HepG2 (cell line): ENCODE measurements around the gene THSD4. TPM values are rescaled to one million over a fixed set of nuclear protein-coding genes. Genes with fewer than 3 reads are reported as not detected.

ENCODE experiments used
- ATF1 ChIP-seq: IDR thresholded peaks from 2 replicates; pipeline ENCODE4 v1.6.1; 2016; ENCODE audit warnings: mild to moderate bottlenecking, control low read depth
- DNMT1 ChIP-seq: sonication (generic); formaldehyde crosslinking; IDR thresholded peaks from 2 replicates; pipeline ENCODE4 v1.5.1; 2020; ENCODE audit warnings: mild to moderate bottlenecking, missing genetic modification reagents
- FOXA3 ChIP-seq: IDR thresholded peaks from 2 replicates; pipeline ENCODE4 v1.6.1; 2016; ENCODE audit warnings: missing genetic modification reagents, missing compliant biosample characterization
- HNRNPH1 ChIP-seq: fragments of 200-400 bp; formaldehyde crosslinking; optimal IDR thresholded peaks from 2 replicates; pipeline ENCODE3; 2017; ENCODE audit warnings: mild to moderate bottlenecking, low read depth, low read length
- KLF16 ChIP-seq, 2 experiments: sonication (generic) in 1 of 2; formaldehyde crosslinking in 1 of 2; IDR thresholded peaks; 2 replicates each; pipeline versions ENCODE4 v1.6.1 to v1.8.0; 2016 to 2023; ENCODE audit warnings: missing genetic modification reagents in 2 of 2, missing compliant biosample characterization in 1 of 2
- MTA1 ChIP-seq: sonication (generic); formaldehyde crosslinking; IDR thresholded peaks from 2 replicates; pipeline ENCODE4 v1.4.0; 2020; ENCODE audit warnings: missing genetic modification reagents, mild to moderate bottlenecking, borderline replicate concordance
- SKI ChIP-seq: fragments of 450-650 bp; IDR thresholded peaks from one replicate; pipeline ENCODE4 v1.6.1; 2018; ENCODE audit warnings: mild to moderate bottlenecking; ENCODE audit not compliant: partially characterized antibody
- ZMAT5 ChIP-seq: sonication (generic); formaldehyde crosslinking; IDR thresholded peaks from 2 replicates; pipeline ENCODE4 v1.5.0; 2020; ENCODE audit warnings: mild to moderate bottlenecking, low read depth, missing genetic modification reagents, borderline replicate concordance
- ZNF160 ChIP-seq: sonication (generic); formaldehyde crosslinking; IDR thresholded peaks from 2 replicates; pipeline ENCODE4 v1.8.0; 2022; ENCODE audit warnings: mild to moderate bottlenecking, inconsistent platforms, missing genetic modification reagents
- ZNF225 ChIP-seq: sonication (generic); formaldehyde crosslinking; IDR thresholded peaks from 2 replicates; pipeline ENCODE4 v1.4.0; 2020; ENCODE audit warnings: mild to moderate bottlenecking, missing genetic modification reagents
- ZNF232 ChIP-seq: sonication (generic); formaldehyde crosslinking; IDR thresholded peaks from 2 replicates; pipeline ENCODE4 v1.4.0; 2020; ENCODE audit warnings: missing genetic modification reagents, borderline replicate concordance
- ZNF331 ChIP-seq: sonication (generic); formaldehyde crosslinking; IDR thresholded peaks from 2 replicates; pipeline ENCODE4 v1.4.0; 2020; ENCODE audit warnings: missing genetic modification reagents
- ZNF407 ChIP-seq: sonication (generic); formaldehyde crosslinking; IDR thresholded peaks from one replicate; pipeline ENCODE4 v1.5.1; 2020; ENCODE audit warnings: mild to moderate bottlenecking, missing genetic modification reagents; ENCODE audit errors: not compliant biosample characterization
- ZNF564 ChIP-seq: sonication (generic); formaldehyde crosslinking; IDR thresholded peaks from 2 replicates; pipeline ENCODE4 v1.8.1; 2023; ENCODE audit warnings: mild to moderate bottlenecking, missing genetic modification reagents
- ZNF572 ChIP-seq: sonication (generic); formaldehyde crosslinking; IDR thresholded peaks from 2 replicates; pipeline ENCODE4 v1.5.1; 2020; ENCODE audit warnings: mild to moderate bottlenecking, missing genetic modification reagents
- ZNF577 ChIP-seq: sonication (generic); formaldehyde crosslinking; IDR thresholded peaks from 2 replicates; pipeline ENCODE4 v1.4.0; 2020; ENCODE audit warnings: mild to moderate bottlenecking, low read depth, missing genetic modification reagents, borderline replicate concordance
- ZNF616 ChIP-seq: sonication (generic); formaldehyde crosslinking; IDR thresholded peaks from 2 replicates; pipeline ENCODE4 v1.5.0; 2020; ENCODE audit warnings: low read depth, mild to moderate bottlenecking, missing genetic modification reagents
- ZNF674 ChIP-seq: sonication (generic); formaldehyde crosslinking; IDR thresholded peaks from 2 replicates; pipeline ENCODE4 v1.5.0; 2020; ENCODE audit warnings: low read depth, mild to moderate bottlenecking, missing genetic modification reagents
- ZXDC ChIP-seq: sonication (generic); formaldehyde crosslinking; IDR thresholded peaks from 2 replicates; pipeline ENCODE4 v1.5.0; 2020; ENCODE audit warnings: mild to moderate bottlenecking, missing genetic modification reagents
- polyA plus RNA-seq, 8 experiments: library from polyadenylated mRNA; depleted of rRNA in 3 of 8; stranded (reverse) in 7 of 8; unstranded in 1 of 8; fragments of >200 nt; fragmentation: Illumina TruSeq in 4 of 8; extraction: Trizol in 4 of 8; gene quantifications; 2 replicates each; pipeline versions ENCODE4 v1.2.1 to v1.2.3, GENCODE V29; 2011 to 2016; ENCODE audit warnings: low read depth in 4 of 8, missing spikeins in 1 of 8, mixed read lengths in 1 of 8; ENCODE audit not compliant: insufficient read depth in 1 of 8
- total RNA-seq, 5 experiments: library from RNA; depleted of rRNA; stranded (reverse); fragments of >200 nt; fragmentation: Illumina TruSeq; extraction: Trizol; gene quantifications; 2 replicates each; pipeline ENCODE4 v1.2.3, GENCODE V29; 2016; ENCODE audit warnings: low read depth in 1 of 5

THSD4 gene
- total and polyA plus RNA-seq, 2 of the 13 experiments (the other 11 are each of a cell fraction or from before 2014, with no cell fraction given) = 0.07 to 0.21 TPM

- TF ChIP-seq MTA1 (CRISPR knock-in tag) (no peak), ZNF225 (CRISPR knock-in tag) (no peak), HNRNPH1 (no peak), ZXDC (CRISPR knock-in tag) (no peak), KLF16 (CRISPR knock-in tag; IDR thresholded peaks at IDR 0.05) (no peak), ZNF564 (CRISPR knock-in tag) (no peak), ZNF407 (CRISPR knock-in tag) (no peak), ZNF572 (CRISPR knock-in tag) (no peak), ZNF616 (CRISPR knock-in tag) (no peak), ZNF331 (CRISPR knock-in tag) (no peak), ZNF674 (no peak), ZNF160 (no peak), SKI (no peak), FOXA3 (peak; percentile 72), ZNF232 (no peak), DNMT1 (CRISPR knock-in tag) (no peak), ZNF577 (CRISPR knock-in tag) (no peak), ATF1 (no peak), ZMAT5 (CRISPR knock-in tag) (no peak)
Measured at GRCh38 chr15:71511796-71512681, 396.8 kb downstream of the THSD4 start (continued).
